Superior temporal gyrus (tissue), 1 donor: ENCODE measurements around the gene SCARB2.
A peak's percentile ranks its signal among the peaks of the same experiment; 100 is the strongest.
"Not testable (repeated sequence)": the region's sequence is repeated elsewhere in the genome, so short reads cannot be mapped to it uniquely, and the experiment has no call there.

Experiments used
- DNase-seq: peaks from one replicate; pipeline ENCODE4 v3.0.0-alpha.2; 2016; ENCODE audit errors: extremely low spot score

The SCARB2 gene

GRCh38 chr4:76213415-76214176, at the start of gene SCARB2:
SCARB2 (minus strand) TSS chr4:76213824; CDS start chr4:76213543, 281 bp downstream.
- DNase-seq, result peak; percentile 84

GRCh38 chr4:76260571-76260970, 46.9 kb upstream of the SCARB2 start:
- DNase-seq, result no peak

DNA sequence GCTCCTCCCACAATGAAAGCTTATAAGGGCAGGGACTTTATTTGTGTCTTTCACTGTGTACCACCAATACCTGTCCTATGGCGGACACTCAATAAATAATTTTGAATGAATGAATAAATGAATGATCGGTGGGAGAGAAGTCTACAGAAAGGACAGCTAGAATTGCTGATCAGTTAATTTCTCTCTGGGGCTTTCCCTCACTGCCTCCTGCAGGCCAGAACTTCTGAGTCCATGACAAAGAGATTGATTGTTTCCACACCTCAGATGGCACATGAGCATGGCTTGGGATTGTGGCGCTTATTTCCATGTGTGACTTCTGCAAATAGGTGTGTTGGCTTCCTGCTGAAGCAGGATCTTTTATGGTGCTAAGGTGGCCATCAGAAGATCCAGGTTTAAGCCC, 44.2 kb upstream of the SCARB2 start:
- peak; percentile 44 for DNase-seq

- DNase-seq, result no peak
Observed at GRCh38 chr4:76256968-76257367, 43.3 kb upstream of the SCARB2 start.

- no peak for DNase-seq
Observed at GRCh38 chr4:76256032-76256431, 42.4 kb upstream of the SCARB2 start.

- DNase-seq, result no peak
Observed at GRCh38 chr4:76253511-76253910, 39.9 kb upstream of the SCARB2 start.

DNA sequence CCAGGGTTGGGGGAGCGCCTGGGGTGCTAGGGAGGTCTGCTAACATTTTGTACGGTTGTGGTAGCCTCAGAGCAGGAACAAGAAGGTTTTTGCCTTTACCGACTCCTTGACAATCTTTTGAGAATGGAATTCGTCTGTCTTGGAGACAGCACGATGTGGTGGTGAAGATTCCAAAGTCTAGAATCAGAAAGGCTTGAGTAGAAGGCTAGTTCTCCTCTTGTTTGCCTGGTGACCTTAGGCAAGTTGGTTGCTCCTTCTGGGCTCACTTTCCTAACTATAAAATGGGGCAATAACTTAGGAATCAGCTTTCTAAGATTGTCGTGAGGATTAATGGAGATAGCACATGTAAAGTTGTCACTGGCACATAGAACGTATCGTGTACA, 38.6 kb upstream of the SCARB2 start:
- no peak for DNase-seq

DNA sequence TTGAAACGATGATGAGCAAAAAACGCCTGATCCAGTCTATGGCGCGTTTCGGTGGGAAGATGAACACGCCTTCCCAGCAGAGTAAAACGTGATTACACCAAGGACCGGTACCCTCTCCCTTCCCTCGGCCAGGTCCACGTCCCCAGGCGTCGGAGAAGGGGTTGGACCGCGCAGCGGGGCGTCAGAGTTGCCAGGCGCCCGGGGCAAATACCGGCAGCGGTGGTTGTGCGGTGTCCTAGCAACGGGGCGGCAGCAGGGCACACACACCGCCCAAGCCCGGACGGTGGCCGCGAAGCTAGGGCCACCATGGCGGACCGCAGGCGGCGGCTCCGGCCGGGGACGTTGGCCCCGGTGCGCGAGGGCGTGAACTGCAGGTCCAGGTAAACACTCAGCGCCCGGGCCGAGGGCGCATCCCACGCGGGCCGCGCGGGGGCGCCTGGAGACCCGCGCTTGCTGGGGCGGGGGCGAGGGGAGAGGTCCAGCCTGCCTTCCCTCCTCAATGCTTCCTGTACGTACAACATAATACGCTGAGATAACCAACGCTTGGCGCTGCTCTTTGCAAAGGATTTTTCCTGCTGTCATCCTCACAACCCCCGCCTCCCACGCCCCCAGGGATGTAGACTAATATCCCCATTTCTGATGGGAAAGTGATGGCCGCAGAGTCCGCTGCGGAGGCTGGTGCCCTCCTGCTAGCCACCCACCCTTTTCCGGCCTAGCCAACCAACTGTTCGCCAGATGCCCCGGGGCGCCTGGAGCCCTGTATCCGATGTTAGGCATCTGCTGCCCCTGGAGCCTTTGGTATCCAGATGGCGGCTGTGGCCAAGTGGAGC, 38.0 kb upstream of the SCARB2 start, which contains the start of gene FAM47E:
Gene FAM47E, plus strand, starts transcription at position 281 of the 830 bp plus-strand sequence. Its CDS starts 26 bp downstream, at position 307.
- DNase-seq, result peak; percentile 70

- no peak for DNase-seq
Observed at GRCh38 chr4:76250962-76251361, 37.3 kb upstream of the SCARB2 start.

DNA sequence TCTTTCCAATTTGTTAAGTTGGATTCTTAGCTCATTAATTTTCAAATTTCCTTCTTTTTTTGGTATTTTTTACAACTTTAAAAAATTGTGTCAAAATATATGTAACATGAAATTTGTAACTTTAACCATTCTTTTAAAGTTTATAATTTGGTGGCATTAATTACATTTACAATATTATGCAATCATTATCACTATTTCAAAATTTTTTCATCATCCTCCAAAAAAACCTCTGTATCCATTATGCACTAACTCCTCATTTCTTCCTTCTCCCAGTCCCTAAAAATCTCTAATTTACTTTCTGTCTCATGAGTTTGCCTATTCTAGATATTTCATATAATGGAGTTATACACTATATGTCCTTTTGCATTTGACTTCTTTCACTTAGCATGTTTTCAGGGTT, 33.2 kb upstream of the SCARB2 start:
- no peak for DNase-seq

DNA sequence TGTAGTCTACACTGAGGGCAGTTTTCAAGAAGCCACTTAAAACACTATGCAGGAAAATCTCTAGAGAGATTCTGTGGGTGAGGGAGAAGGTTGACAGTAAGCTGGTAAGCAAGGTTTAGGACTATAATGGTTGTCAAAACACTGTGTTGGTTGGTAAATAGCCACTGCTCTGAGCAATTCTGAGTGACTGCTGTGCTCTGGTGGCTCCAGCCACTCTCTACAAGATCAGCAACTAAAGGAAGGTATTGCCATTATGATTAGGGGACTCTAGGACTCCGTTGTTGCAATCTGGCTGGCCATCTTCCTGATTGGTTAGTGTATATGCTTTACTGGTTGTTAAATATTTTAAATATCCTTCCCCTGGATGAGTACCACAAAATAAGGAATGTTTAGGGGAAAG, 32.4 kb upstream of the SCARB2 start:
- DNase-seq, result no peak

- not testable (repeated sequence) for DNase-seq
Observed at GRCh38 chr4:76243877-76244276, 30.3 kb upstream of the SCARB2 start.

- no peak for DNase-seq
Observed at GRCh38 chr4:76240236-76240635, 26.6 kb upstream of the SCARB2 start.

GRCh38 chr4:76238701-76239100, 25.1 kb upstream of the SCARB2 start:
- no peak for DNase-seq

DNA sequence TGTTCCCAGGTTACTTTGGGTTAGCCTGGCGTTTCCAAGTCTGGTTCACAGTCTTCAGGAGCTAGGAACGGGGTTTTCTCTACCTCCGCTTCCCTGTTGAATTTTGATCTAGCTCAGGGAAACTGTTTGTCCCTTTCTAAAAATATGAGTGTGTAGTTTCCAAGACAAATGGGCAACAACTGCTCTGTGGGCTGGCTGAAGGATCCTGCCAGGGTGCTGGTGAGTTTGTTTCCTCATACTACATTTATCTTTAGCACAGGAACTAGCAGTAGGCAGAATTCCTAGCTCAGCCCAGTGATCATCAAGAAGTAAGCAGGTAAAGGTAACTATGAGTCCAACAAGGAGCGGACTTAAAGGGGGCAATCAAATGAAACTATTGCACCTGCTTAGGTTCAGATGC, 24.6 kb upstream of the SCARB2 start:
- peak; percentile 65 for DNase-seq

DNA sequence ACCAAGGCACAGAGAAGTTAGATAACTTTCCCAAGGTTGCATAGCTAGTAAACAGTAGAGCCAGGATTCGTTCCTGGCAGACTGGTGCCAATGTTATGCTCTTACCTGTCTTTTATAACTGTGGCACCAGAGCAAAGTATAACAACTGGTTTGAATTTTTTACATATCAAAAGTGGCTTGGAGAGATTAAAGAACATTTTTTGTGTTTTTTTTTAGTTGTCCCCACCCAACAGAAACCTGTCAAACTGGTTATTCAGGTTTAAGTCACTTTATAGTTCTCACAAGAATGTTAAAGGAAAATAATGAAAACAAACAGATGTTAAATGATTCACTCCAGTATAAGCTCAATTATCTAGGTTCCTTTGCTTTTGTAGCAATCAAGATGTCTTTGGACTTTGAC, 22.3 kb upstream of the SCARB2 start:
- DNase-seq, result no peak

GRCh38 chr4:76235407-76235806, 21.8 kb upstream of the SCARB2 start:
- no peak for DNase-seq

- no peak for DNase-seq
Observed at GRCh38 chr4:76234679-76235044, 21.0 kb upstream of the SCARB2 start.

DNA sequence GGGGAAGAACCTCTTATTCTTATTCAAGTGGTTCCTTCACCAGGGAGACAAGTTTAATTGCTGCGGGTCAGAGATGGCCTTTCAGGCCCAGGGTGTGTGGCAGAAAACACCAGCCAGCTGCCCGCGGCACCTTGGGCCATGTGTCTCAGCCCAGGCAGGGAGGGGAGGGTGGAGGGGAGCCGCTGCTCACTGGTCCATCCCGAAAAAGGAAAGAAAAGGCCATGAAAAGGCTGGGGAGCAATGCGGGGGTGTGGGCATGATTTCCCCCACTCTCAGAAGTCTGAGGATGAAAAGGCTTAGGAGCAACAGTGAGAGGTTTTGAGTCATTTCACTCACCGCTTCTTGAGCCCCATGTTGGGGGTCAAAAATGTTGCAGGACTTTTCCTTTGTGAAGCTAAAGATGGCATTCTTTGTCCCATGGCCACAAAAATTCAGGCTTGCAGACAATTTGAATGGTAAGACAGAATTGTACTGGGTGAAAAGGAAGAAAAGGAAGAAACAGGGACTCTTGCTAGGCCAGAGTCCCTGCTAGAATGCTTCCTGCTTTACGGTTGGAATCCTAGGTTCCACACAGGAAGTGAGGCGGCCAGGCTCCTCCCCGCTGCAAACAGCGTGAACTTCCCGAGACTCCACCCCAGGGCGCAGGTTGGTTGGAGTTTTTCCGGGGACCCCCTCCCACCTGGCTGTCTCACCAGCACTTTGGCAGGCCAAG, 20.5 kb upstream of the SCARB2 start:
- no peak for DNase-seq

DNA sequence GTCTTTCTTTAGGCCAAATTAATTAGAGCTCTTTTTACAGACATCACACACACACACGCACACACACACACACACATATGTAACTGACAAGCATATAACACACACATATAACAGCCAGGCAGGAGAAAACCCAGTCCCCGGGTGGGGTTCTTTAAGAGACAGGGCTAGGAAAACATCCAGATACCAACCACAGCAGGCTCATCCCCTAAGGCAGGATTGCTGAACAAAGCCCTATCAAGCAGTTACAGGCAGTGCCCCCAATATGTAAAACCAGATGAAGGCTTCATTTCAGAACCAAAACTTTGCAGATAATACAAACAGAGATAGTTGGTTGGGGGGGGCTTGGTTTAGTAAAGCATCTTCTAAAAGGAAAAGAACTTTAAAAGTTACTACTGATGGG, 19.9 kb upstream of the SCARB2 start:
- no peak for DNase-seq

- DNase-seq, result no peak
Observed at GRCh38 chr4:76233083-76233482, 19.5 kb upstream of the SCARB2 start.

GRCh38 chr4:76232681-76233080, 19.1 kb upstream of the SCARB2 start:
- no peak for DNase-seq
